GM21367 (cell line): ENCODE data around the gene HOATZ.

Experiments used
- ATAC-seq: cut with Tn5 transposase; IDR thresholded peaks from one replicate; pipeline ENCODE4 v1.9.1; 2021; ENCODE audit not compliant: unreplicated experiment

Gene HOATZ

DNA sequence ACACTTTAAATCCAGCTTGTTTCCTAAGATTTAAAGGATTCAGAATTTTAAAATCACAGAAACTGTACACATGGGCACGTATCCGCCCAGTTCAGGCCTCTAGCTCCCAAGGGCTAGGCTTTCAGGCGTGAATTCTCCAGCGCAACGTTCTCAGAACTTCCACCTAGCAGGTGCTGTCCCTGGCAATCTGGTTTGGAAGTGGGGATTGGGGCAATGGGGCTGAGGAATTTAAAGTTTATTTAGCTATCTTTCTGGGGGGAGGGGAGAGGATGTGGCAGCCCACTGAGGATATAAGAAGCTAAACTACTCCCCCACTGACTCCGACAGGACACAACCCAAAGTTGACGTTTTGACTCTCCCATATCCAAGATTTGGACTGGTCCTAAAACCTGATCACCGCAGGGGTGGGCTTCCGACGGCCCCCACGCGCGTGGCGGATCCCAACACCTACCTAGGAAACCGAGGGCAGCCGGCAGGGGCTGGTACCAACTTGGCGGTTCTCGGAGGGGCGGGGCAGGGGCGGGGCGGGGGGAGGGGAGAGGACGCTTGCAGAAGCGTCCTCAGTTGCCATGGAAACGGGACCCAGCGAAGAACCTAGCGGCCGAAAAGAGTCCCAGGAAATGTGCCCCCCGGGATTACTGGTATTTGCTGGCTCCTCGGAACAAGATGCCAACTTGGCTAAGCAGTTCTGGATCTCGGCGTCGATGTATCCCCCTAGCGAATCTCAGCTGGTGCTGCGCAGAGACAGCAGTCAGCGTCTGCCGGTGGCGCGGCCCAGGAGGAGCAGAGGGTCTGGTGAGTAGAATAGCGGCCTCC is at the start of gene HOATZ:
TSS of gene HOATZ (plus strand) at position 563 of the 816 bp plus-strand sequence. CDS start at position 570, 7 bp downstream.
- no peak for ATAC-seq

- no peak for ATAC-seq
Observed at GRCh38 chr11:111465400-111465799, 49.2 kb upstream of the HOATZ start.

GRCh38 chr11:111466615-111467014 is 48.0 kb upstream of the HOATZ start:
- ATAC-seq, result no peak

DNA sequence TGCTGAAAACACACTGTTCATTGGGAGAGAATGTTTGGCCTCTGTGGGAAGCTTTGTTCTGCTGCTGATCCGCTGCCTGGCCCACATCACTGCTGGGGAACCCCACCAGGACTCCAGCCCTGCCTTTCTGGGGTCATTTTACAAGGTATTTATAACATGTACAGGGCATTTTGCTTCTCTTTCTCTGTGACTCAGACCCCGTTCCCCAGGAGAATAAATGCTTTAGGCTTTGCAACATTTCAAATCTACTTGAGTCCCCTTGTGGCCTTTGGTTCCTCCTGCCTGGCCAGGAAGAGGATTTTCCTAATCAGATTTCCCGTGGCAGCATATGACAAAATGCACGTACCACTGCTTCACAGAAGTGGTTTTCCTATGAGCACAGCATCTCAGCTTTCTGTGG is 45.4 kb upstream of the HOATZ start:
- ATAC-seq, result no peak

DNA sequence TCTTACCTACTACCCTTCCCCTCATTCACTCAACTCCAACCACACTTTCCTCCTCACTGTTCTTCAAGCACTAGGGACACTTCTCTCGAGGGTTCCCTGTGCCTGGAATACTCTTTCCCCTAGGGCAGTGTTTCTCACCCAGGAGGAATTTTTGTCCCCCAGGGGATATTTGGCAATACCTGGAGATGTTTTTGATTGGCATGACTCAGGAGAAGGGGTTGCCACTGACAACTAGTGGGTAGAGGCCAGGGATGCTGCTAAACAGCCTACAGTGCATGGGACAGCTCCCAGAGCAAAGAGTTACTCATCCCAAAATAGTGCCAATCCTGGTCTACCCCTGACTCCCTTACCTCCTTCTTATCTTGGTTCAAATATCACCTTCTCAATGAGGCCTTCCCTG is 42.4 kb upstream of the HOATZ start:
- no peak for ATAC-seq

- no peak for ATAC-seq
Observed at GRCh38 chr11:111474432-111474831, 40.1 kb upstream of the HOATZ start.

DNA sequence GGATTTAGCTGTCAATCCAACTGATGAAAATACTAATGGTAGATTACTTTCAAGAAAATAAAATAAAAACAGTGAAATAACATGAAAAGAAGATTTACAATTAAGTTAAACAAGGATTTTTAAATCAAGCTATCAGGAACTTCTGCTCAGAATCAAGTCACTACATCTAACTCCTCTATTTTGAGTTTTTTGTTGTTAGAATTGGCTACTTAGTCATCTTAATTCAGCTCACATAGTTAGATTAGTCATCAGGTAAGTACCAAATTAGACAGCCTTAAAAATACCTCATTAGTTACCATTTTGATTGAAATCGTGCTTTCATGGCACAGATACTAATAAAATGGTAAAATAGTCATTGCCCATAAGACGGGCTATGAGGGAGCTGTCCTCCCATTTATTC is 38.2 kb upstream of the HOATZ start:
- no peak for ATAC-seq

DNA sequence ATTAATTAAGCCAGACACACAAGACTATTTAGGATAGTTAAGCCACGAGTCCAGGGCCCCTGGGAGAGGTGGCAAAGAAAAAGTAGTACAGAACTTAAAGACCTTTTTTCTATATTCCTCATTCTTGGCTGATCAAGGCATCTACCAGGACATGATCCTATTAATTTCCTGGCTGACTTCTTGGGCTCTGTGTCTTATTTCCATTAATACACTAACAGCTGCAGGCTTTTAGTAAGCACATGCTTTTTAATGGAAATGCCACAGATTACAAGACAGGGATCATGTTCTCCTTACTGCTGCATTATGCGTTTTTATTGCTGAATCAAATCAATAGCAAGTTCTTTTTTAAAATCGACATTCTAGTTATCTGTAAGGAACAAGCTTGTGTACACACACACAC is 37.6 kb upstream of the HOATZ start:
- ATAC-seq, result no peak

GRCh38 chr11:111477898-111478297 is 36.7 kb upstream of the HOATZ start:
- ATAC-seq, result no peak

GRCh38 chr11:111479666-111480065 is 34.9 kb upstream of the HOATZ start:
- no peak for ATAC-seq

DNA sequence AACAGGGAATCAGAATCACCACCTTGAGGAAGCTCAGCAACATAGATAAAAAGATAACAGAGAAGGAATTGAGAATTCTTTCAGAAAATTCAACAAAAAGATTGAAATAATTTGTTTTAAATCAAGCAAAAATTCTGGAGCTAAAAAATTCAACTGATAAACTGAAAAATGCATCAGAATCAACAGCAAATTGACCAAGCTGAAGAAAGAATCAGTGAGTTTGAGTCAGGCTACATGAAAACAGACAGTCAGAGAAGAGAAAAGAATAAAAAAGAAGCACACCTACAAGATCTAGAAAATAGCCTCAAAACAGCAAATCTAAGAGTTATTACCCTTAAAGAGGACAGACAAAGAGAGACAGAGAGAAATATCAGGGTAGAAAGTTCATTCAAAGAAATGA is 31.1 kb upstream of the HOATZ start:
- no peak for ATAC-seq

DNA sequence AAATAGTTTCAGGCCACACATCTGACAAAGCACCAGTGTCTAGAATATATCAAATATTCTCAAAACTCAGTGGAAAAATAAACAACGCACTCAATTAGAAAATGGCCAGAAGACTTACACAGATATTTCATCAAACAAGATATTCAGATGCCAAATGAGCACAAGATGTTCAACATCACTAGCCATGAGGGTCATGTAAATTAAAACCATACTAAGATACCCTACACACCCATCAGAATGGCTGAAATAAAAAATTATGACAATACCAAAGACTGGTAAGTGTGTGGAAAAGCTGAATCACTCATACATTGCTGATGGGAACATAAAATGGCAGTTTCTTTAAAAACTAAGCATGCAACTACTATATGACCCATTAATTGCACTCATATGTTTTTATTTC is 24.1 kb upstream of the HOATZ start:
- ATAC-seq, result no peak

DNA sequence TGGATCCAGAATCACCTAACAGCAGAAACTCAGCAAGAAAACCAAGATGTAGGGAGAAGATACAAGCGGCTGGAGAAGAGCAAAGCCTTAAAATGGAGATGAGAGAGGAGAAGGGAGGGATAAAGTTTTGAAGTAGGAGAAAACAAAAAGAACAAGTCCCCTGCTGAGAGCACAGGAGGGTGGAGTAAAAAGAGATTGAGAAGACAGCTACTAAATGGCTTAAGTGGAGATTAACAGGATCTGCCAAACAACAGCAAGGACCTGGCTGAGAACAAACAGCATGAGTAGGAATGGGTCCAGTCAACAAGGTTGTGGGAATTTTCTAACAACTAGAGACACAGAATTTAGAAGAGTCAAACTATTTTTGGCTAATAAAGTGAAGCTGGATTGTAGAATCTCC is 20.5 kb upstream of the HOATZ start:
- no peak for ATAC-seq

- ATAC-seq, result no peak
Observed at GRCh38 chr11:111499483-111499882, 15.1 kb upstream of the HOATZ start.

- ATAC-seq, result no peak
Observed at GRCh38 chr11:111500481-111500880, 14.1 kb upstream of the HOATZ start.

- no peak for ATAC-seq
Observed at GRCh38 chr11:111502611-111503010, 12.0 kb upstream of the HOATZ start.

DNA sequence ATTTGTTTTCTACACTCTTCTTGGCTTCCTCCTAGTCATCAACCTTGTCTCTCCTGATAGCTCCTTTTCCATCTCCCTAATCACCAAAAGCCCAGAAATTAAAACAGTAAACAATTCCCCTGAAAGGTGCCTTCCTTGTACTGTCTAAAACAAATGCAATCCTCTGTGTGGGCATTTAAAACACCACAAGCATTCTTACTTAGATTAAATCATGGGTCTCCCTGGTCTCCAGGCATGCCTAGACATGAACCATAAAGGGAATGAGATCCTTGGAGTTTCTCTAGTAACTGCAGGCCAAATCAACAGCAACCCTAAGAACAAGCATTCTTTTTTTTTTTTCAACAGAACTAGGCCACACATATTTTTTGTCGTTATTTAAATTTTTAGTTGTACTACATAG is 4.3 kb upstream of the HOATZ start:
- no peak for ATAC-seq

GRCh38 chr11:111512296-111513239 is 2.0 kb upstream of the HOATZ start, which contains the start of gene BTG4:
Gene BTG4 (minus strand): TSS chr11:111512386. CDS start chr11:111498776, 13,610 bp downstream.
- no peak for ATAC-seq

- ATAC-seq, result no peak
Observed at GRCh38 chr11:111513240-111513605, 1.4 kb upstream of the HOATZ start.

DNA sequence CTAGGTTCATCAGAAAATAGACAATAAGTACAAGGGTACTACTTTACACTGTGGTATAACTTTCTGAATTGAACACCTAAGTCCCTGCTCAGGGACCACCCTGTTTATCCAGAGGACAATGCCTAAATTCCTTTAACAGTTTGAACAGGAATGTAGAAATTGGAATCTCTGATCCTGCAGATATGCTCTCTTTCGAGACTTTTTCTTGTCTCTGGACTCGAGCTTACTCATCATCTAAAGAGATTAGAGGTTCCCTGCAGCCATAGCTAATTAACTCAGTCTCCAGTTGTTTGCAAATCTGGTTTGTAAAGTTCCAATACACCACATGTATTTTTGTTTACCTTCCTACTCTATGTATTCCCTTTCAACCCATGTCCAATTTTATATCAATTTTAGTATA is 1.0 kb downstream of the HOATZ start:
- no peak for ATAC-seq

- ATAC-seq, result no peak
Observed at GRCh38 chr11:111518668-111519067, 4.1 kb downstream of the HOATZ start.

- ATAC-seq, result no peak
Observed at GRCh38 chr11:111520560-111520959, 6.0 kb downstream of the HOATZ start.
